22Rv1 (cell line): Measurements from ENCODE around the gene KCNQ1OT1.

Source experiments
- H3K27ac ChIP-seq: fragments of 450-650 bp; 2 replicates; pipeline ENCODE4 v1.5.1; 2017
- CTCF ChIP-seq: fragments of 450-650 bp; IDR thresholded peaks from 2 replicates; pipeline ENCODE4 v1.5.1; 2017; ENCODE audit warnings: mild to moderate bottlenecking
- ZFX ChIP-seq: fragments of 450-650 bp; IDR thresholded peaks from 2 replicates; pipeline ENCODE4 v1.6.1; 2017; ENCODE audit warnings: antibody characterized with exemption, borderline replicate concordance

The KCNQ1OT1 gene

DNA sequence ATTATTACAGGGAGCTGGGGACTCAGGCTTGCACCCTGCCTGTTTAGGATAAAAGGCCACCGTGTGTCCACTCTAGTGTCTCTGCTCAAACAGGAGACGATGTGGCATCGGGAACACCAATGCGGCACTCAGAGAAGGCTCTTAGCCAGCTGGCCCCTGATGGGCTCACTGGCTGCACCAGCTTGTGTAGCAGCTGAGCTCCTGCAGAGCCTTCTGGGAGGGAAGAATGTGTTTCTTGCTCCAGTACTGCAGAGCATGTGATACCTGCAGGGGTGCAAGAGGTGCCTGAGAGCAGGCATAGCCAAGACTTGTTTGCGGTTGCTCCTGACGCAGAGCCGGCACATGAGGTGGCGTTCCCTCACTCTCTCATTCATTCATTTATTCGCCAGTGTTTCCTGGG lies 44.4 kb upstream of the KCNQ1OT1 start:
- TF ChIP-seq CTCF, result no peak
- TF ChIP-seq ZFX, result no peak
- H3K27ac ChIP-seq, result no peak overlapping the region

DNA sequence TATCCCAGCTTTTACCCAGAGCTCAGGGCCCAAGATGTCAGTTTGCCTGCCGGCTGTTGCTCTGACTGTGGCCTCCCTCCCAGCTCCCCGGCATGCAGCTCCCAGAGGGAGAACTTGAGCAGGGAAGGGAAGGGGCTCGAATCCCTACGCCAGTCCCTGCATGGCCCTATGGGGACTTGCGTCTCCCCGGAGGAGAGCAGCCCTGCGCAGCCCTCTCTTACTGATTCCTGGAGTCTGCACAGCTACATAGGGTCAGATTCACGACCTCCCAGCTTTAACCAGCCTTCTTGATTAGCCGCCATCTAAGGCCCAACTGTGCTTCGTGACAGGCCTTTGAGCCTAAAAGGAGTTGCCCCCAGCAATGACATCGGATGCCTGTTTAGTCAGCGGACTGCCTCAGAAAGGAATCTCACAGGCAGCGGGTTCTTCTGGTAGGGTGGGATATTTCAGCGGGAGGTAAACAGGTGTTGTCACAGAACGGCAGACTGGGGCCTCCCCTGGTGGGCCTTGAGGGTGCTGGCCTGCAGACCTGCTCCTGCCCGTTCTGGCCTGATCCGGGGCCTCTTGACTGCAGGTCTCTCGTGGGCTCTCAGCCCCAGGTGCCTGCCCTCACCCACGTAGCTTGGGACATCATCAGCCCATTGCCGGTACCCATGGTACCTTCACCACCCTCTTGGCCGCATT lies 43.8 kb upstream of the KCNQ1OT1 start:
- TF ChIP-seq ZFX, result no peak
- no peak for TF ChIP-seq CTCF
- H3K27ac ChIP-seq, result no peak overlapping the region

DNA sequence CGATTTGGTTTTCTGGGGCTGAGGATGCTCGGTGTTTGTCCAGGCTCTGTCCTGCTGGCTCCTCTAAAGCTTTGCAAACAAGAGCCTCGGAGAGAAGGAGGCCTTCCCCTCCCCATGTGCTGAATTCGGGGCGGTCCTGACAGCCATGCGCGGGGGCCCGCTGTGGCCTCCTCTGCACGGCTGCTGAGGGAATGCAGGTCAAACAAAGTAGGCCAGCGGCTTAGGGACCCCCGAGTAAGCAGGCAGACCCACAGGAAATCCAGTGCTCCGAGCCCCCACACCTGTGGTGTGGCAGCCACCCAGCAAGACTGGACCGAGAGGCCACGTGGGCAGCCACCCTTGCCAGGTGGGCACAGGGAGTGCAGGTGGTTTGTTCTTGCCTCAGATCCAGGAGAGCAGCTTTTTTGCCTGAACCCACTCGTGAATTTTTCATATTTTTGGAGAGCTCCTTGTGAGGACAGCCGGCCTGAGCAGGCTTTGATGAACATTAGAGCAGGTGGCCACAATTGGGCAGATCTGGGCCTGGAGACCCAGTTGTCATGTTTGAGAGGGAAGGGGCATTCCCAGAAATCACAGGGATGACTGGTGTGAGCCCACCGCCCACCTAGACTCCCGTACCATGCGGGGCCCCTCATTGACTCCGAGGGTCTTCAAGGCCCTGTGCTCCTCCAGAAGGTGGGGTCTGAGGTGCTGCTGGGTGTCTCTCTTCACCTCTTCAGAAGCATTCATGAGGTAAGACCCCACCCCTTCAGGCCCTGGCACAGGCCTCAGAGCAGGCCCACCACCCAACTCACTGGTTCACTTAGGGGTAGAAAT lies 43.0 kb upstream of the KCNQ1OT1 start:
- no peak overlapping the region for H3K27ac ChIP-seq
- no peak for TF ChIP-seq CTCF
- no peak for TF ChIP-seq ZFX

GRCh38 chr11:2742201-2742600 lies 42.4 kb upstream of the KCNQ1OT1 start:
- TF ChIP-seq CTCF, result no peak
- no peak for TF ChIP-seq ZFX
- no peak overlapping the region for H3K27ac ChIP-seq

DNA sequence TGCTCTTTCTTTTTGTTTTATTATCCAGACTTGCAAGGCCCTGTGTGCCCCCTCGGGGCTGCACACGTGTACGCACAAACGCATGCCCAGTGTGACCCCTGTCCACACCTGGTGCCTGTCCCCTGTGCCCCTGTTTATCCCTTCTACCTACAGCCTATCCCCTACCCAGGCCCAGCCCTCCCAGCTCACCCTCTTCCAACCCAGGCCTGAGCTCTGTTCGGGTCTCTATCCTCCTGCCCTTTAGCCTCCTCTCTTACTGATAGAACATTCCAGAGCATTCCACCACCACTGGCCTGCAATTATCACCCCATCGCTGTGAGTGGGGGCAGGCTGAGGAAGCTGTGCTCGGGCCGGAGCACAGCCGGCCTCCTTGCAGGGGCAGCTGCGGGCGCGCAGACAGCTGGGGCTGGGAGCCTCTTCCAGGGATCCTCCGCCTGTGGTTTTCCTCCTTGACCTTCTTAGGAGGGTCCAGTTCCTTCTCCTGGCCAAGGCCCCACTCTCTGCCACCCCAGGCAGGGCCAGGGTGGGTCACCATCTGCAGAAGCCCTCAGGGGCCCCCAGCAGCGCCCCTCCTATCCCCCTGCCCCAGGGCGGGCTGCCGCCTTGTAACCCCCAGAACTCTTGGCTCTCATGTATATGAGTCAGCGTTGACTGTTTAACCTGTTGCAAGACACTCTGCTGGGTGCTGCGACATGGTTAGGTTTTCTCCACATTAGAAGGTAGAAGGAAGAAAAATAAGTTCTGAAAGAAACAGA lies 41.8 kb upstream of the KCNQ1OT1 start:
- H3K27ac ChIP-seq, result no peak overlapping the region
- no peak for TF ChIP-seq CTCF
- no peak for TF ChIP-seq ZFX

GRCh38 chr11:2741006-2741376 lies 41.2 kb upstream of the KCNQ1OT1 start:
- no peak for TF ChIP-seq CTCF
- TF ChIP-seq ZFX, result no peak
- no peak overlapping the region for H3K27ac ChIP-seq
